CD4-positive, alpha-beta T cell treated with Interferon gamma for 1 hour (primary cell): ENCODE data around the gene QRICH2.
"Not testable (repeated sequence)": the region's sequence is repeated elsewhere in the genome, so short reads cannot be mapped to it uniquely, and the experiment has no call there.

Experiments
- DNase-seq: peaks from one replicate; pipeline ENCODE4 v3.0.0-alpha.2; 2020

The QRICH2 gene

DNA sequence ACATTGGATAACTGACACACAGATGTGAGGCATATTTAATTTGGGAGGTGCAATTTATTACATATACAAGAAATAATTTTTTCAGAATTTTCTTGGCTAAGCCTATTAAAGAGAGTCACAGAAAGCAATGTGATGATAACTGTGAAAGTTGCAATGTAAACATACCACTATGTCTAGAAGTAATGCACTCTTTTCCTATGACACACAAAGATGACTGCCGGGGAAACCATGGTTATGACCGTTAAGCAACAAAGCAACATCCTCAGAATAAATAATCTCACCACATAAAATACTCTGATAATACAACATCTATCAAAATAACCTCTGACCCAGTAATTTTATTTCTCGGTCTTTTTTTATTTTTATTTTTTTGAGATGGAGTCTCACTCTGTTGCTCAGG is 10.5 kb upstream of the QRICH2 start:
- no peak for DNase-seq

GRCh38 chr17:76317535-76317934 is 9.5 kb upstream of the QRICH2 start:
- DNase-seq, result no peak

- DNase-seq, result no peak
Measured at GRCh38 chr17:76314392-76315227, 6.5 kb upstream of the QRICH2 start.

GRCh38 chr17:76312735-76313134 is 4.7 kb upstream of the QRICH2 start:
- DNase-seq, result no peak

- no peak for DNase-seq
Measured at GRCh38 chr17:76309461-76309860, 1.4 kb upstream of the QRICH2 start.

GRCh38 chr17:76307299-76307965 is 644 bp downstream of the QRICH2 start:
- no peak for DNase-seq

GRCh38 chr17:76305135-76305454 is 3.0 kb downstream of the QRICH2 start:
- DNase-seq, result not testable (repeated sequence)

- no peak for DNase-seq
Measured at GRCh38 chr17:76304226-76305134, 3.6 kb downstream of the QRICH2 start.

GRCh38 chr17:76297436-76297835 is 10.6 kb downstream of the QRICH2 start:
- no peak for DNase-seq

DNA sequence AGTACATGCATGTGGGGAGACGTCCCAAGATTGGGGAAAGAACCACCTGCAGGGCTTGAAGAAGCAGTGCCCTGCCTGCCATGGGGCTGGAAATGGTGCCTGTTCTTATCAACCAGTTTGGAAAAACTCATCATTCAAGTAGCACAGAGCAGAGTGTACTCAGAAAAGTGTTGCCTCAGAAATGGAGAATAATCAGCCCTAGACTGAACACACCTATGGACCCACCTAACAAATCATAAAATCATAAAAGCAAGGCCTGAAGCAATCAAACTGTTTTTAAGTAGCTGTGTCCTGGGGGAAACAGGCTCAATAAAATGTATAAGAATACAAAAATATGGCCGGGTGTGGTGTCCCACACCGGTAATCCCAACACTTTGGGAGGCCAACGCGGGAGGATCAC is 11.2 kb downstream of the QRICH2 start:
- no peak for DNase-seq

- DNase-seq, result no peak
Measured at GRCh38 chr17:76296186-76296585, 11.9 kb downstream of the QRICH2 start.

- no peak for DNase-seq
Measured at GRCh38 chr17:76293106-76293505, 15.0 kb downstream of the QRICH2 start.

DNA sequence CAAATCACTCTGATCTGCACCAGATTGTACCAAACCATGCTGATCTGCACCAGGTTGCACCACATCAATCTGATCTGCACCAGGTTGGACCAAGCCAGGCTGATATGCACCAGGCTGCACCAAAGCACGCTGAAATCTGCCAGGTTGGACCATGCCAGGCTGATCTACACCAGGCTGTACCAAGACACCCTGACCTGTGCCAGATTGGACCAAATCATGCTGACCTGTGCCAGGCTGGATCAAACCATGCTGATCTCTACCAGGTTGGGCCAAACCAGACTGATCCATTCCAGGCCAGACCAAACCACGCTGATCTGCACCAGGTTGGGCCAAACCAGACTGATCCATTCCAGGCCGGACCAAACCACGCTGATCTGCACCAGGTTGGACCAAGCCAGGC is 15.5 kb downstream of the QRICH2 start:
- no peak for DNase-seq

DNA sequence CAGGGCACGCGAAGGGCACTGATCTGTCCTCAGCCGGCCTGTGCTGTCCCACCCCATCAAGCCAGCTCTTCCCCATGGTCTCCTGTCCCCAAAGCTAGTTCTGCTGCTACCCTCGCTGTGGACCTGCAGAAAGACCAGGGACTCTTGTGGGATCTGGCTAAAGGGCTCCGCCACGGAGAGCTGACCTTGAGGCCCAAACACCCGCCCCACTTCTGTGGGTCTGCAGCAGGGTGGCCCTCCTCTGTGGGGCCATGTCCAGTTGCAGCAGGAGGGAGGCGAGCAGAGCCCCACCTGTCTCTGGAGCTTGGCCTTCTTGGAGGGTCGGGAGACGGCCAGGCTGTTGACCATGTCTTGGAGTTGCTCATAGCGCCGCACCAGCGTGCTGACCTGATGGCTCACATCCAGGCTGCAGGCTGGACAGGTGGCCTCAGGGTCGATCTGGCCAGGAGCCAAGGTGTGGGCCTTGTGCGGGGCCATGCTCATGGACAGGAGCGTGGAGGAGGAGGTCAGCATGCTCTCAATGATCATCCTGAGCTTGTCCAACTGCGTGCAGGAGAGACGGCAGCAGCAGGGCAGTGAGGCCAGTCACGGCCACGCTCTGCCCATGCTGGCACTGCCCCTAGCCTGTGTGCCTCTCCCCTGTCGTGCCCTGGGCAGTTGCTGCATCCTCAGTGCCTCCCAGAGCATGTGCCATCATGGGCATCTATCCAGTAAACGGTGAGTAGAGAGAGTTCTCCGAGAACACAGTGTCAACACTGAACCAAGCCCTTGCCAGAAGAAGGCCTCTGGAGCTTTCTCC is 26.3 kb downstream of the QRICH2 start:
- DNase-seq, result no peak

DNA sequence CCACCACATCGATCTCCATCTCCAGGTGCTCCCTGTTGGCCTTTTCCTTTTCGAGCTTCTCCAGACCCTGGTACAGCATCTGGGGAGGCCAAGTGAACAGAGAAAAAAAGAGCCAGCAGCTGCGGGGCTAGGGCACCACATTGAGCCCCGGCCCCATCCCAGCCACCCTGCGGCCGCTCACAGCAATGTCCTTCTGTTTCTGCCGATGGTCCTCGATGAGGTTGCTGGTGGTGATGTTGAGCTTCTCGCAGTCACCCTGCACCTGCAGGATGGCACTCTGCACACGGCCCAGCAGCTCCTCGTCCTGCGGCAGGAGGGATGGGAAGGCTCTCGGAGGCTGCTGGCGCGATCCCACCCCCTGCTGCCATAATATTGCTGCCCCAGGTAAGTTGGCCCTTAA is 27.4 kb downstream of the QRICH2 start:
- DNase-seq, result no peak

DNA sequence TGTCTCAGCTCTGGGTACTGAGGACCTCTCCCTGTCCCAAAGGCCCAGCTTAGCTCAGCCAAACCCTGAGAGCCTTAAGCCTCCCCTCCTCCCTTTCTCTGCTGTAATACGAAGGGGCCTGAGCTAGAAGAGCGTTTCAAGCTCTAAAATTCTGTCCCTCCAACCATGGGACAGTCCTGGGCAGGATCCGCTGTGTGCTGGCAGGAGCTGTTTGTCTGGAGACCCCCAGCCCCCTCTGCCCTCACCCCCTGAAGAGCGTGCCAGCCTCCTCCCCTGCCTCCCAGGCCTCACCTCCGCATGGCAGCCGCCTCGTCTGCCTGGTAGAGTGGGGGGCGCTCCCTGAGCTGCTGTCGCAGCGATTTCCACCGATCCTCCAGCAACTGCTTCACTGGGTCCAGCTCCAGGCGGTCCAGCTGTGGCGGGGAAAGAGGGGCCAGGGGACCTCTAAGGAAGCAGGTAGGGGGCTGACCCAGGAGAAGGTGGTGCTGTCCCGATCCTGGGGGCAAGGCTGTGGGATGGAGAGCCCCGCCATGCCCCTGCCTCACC is 28.3 kb downstream of the QRICH2 start:
- DNase-seq, result no peak

DNA sequence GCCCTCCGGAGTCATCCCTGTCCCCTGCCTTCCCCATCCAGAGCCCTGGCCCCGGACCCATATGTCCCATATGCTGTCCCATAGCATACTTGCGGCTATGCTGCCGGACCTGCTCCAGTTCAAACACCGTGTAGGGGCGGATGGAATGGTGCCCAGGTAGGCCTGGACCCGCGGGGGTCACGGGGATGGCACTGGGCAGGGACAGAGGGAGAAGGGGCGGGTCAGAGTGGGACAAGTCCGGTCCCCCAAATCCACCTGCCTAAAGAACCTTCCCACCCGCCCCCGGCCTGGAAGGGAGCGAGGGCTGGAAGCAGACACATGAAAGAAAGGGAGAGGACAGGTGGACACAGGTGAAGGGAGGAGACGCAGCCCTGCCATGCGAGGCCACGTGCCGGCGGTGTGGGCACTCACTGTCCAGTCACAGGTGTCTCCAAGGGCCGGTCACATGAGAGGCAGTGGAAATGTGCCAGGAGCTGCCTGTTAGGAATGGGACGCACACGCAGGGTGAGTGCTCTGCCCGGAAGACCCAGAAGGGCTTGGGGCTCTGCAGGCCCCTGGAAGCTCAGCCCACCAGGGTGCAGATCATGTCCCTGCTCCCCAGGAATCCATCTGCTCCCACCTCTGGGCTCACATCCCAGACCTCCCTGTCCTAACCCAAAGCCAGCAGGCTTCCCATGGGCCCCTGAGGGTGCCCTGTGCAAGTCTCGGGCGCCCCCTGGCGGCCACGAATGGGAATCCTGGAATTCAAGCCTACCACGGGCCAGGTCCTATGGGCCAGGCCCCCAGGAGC is 28.9 kb downstream of the QRICH2 start:
- peak; percentile 79 for DNase-seq

GRCh38 chr17:76278268-76278908 is 29.7 kb downstream of the QRICH2 start:
- DNase-seq, result no peak

- no peak for DNase-seq
Measured at GRCh38 chr17:76277300-76278267, 30.5 kb downstream of the QRICH2 start.
